ENCODE results near the gene TRAPPC3L. TPM values are rescaled to one million over a fixed set of nuclear protein-coding genes. Genes with fewer than 3 reads are reported as not detected.

TRAPPC3L gene
- total RNA-seq (2022; extraction: Qiagen RNA extraction; ENCODE audit: low read depth) = not detected in 5 replicates

DNA sequence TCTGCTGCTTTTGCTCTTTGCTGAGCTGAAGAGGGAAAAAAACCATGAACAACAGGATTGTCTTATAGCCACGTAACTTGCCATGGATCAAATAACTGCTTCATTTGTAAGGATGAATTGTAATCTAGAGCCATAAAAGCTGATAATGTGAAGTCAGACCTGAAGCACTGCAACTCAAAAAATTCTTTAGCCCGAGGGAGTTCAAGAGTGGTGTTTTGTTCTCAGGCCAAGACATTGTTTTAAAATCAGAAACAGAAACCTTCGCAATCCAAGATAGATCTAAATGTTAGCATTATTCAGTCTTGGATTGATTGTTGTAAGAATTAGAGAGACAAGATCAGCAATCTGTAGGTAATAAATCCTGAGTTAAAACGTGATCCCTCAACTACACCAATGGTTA lies at the start of gene TRAPPC3L:
TSS of gene TRAPPC3L (minus strand) at position 34 of the 400 bp plus-strand sequence. CDS start 170 bp downstream, outside the sequence.

DNA sequence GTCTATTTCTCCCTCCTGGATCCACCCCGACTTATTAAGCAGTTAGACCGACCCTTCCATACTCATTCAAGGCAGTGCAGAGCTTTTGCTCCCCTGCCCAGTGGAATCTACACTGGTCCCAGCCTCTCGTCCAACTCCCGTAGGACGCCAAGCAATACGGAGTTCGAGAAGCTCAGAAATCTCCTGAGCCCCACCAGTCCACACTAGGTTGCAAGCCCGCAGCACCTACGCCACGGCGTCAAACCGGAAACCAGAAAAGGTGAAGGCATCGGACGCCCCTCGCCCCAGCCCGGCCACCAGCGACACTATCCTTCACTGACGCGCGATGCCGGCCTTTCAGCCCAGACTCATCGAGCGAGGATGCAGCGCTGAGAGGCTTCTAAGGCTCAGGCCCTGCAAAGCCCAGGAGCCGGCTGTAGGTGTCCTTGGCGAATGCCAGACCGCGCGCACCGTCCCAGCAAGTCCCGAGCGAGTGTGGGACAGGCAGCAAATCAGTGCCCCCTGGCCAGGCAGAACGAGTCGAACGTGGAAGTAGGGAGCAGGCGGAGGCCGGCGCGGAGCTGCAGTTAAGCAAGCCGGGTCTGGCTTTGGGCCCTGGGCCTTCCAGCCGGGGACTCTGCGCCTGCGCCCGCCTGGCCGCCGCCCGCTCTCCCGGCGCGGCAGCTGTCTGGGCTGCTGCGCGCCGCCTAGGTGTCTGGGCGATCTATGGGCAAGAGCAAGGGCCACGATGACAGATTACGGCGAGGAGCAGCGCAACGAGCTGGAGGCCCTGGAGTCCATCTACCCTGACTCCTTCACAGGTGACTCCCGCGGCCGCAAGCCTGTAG lies 25.6 kb upstream of the TRAPPC3L start, which contains the start of gene RWDD1:
TSS of gene RWDD1 (plus strand) at position 649 of the 827 bp plus-strand sequence. CDS start at position 728, 79 bp downstream.

DNA sequence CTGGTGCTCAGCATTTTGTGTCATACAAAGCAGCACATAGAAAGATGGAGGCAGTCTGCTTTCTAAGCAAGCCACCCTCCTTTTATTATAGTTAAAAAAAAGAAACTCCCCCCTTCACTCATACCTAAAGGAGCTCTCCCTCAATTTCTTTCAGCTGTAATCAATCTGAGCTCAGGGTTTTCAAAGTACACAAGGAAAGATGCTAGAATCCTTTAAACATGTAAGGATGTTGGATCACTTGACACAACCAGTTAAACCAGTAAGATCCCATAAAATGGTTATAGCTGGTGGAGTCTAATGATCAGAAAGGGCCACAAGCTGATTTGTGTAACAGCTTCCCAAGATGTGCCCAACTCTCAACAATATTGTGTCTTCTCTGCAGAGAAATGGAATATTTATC lies 8.0 kb upstream of the TRAPPC3L start, which contains the start of gene CALHM4:
TSS of gene CALHM4 (plus strand) at position 301 of the 400 bp plus-strand sequence. CDS start at position 344, 43 bp downstream.

DNA sequence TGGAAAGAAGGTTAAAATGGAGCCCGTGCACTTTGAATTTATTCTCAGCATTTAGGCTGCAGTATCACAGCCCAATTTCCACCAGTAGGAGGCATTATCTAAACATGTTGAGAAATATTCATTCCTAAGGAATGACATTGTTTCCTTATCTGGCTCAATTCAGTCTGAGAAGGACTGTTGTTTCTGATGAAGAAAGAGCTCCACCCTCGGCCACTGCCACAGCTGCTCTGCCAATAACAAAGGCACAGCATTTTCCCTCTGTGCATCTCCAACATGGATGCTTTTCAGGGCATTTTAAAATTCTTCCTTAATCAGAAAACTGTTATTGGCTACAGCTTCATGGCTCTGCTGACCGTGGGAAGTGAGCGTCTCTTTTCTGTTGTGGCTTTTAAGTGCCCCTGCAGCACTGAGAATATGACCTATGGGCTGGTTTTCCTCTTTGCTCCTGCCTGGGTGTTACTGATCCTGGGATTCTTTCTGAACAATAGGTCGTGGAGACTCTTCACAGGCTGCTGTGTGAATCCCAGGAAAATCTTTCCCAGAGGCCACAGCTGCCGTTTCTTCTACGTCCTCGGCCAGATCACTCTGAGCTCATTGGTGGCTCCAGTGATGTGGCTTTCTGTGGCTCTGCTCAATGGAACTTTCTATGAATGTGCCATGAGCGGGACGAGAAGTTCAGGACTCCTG lies 33.9 kb downstream of the TRAPPC3L start, which contains the start of gene CALHM5:
TSS of gene CALHM5 (plus strand) at position 216 of the 687 bp plus-strand sequence. CDS start at position 274, 58 bp downstream.

DNA sequence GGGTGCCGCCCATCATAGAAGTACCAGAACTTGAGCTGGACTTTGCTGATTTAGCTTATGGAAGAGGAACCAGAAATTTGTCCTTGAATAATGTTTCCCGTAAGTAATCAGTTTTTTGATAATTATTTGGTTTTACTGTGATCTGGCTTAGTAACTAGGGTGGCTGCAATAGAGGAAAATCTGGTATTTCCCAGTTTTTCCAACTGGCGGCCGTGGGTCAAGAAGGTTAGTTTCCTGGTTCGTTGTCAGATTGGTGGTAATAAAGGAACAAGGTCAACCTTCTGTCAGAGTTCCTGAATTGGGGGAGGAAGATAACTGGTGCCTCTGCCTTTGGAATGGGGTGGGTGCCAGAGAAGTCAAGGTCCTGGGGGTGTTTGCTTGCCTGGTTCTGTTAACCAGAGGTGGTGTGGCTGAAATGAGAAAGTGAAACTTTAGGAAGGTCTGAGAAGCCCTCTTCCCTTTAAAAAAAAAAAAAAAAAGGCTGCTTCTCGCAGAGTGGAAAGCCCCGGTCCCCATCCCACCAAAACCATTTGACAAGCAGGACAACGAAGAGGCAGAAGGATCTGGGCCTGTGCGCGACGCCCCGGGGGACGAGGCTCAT lies 84.1 kb downstream of the TRAPPC3L start, which contains the start of gene CALHM6:
TSS of gene CALHM6 (plus strand) at position 45 of the 601 bp plus-strand sequence. CDS start at position 600, 555 bp downstream.

Other genes starting within 250 kb of the TRAPPC3L start
- 11.3 to 16.7 TPM (median 15.1 TPM) in 5 replicates for gene DSE, start 174.7 kb downstream of the TRAPPC3L start, total RNA-seq (2022; extraction: Qiagen RNA extraction; ENCODE audit: low read depth)
- gene CALHM6, start 84.3 kb downstream of the TRAPPC3L start, total RNA-seq (2022; extraction: Qiagen RNA extraction; ENCODE audit: low read depth) = not detected in 5 replicates
- gene CALHM5, start 34.0 kb downstream of the TRAPPC3L start, total RNA-seq (2022; extraction: Qiagen RNA extraction; ENCODE audit: low read depth) = 0.05 to 0.07 TPM (median 0.06 TPM) in 5 replicates
- gene CALHM4, start 8.1 kb upstream of the TRAPPC3L start, total RNA-seq (2022; extraction: Qiagen RNA extraction; ENCODE audit: low read depth) = not detected in 5 replicates
- gene RWDD1, start 25.8 kb upstream of the TRAPPC3L start, total RNA-seq (2022; extraction: Qiagen RNA extraction; ENCODE audit: low read depth) = 23.9 to 37.0 TPM (median 33.2 TPM) in 5 replicates
- gene RSPH4A, start 70.8 kb upstream of the TRAPPC3L start, total RNA-seq (2022; extraction: Qiagen RNA extraction; ENCODE audit: low read depth) = 0.14 to 0.26 TPM (median 0.17 TPM) in 5 replicates
- gene ZUP1, start 123.1 kb upstream of the TRAPPC3L start, total RNA-seq (2022; extraction: Qiagen RNA extraction; ENCODE audit: low read depth) = 5.8 to 8.7 TPM (median 6.4 TPM) in 5 replicates
- 0.76 to 1.9 TPM (median 1.6 TPM) in 5 replicates for gene KPNA5, start 135.5 kb upstream of the TRAPPC3L start, total RNA-seq (2022; extraction: Qiagen RNA extraction; ENCODE audit: low read depth)
- not detected in 5 replicates for gene FAM162B, start 220.0 kb upstream of the TRAPPC3L start, total RNA-seq (2022; extraction: Qiagen RNA extraction; ENCODE audit: low read depth)